Measurements from ENCODE around the gene ZNF558.
"Not testable (repeated sequence)": the region's sequence is repeated elsewhere in the genome, so short reads cannot be mapped to it uniquely, and the experiment has no call there.

ZNF558 gene

DNA sequence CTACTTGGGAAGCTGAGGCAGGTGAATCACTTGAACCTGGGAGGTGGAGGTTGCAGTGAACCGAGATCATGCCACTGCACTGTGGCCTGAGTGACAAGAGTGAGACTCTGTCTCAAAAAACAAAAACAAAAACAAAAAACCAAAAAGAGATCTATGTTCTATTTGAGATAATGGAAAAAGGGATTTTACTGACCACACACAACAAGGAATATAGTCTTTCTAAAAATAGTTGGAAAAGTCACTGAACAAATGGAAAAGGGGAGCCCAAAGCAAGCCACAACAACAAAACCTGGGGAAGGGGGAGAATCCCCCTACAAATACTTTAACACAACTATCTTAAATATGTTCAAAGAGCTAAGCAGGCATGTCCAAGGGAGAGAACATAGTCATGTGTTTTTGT is 37.3 kb downstream of the ZNF558 start:
- DNase-seq, result no peak

DNA sequence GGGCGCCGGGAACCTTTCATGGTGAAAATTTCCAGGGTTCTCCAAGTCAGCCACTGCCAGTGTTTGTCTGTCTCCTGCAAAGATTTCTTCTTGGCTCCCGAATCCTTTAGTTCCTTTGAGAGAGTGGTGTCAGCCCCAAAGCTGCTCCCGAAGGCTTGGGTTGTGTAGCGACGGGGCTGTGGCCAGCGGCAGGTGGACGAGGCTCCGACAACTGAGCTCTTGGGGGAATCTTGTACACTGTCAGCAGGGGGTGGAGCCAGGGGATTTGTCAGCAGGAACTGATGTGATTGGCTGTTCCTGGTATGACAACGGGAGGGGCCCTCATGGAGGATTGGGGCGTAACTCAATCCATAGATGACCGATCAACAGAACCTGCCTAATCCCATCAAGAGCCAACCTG is 58.5 kb downstream of the ZNF558 start:
- not testable (repeated sequence) for DNase-seq

DNA sequence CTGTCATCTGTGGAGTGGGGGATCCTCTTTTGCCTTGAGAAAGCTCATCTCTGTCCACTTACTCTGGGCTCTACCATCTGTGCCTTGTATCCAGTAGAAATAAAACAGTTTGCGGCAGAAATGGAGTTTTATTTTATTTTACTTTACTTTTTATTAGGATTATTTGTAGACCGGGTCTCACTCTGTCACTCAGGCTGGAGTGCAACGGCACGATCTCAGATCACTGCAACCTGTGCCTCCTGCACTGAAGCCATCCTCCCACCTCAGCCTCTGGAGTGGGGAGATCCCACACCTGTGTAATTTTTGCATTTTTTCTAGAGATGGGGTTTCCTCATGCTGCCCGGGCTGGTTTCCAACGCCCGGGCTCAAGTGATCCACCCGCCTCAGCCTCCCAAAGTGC is 62.8 kb downstream of the ZNF558 start:
- not testable (repeated sequence) for DNase-seq

DNA sequence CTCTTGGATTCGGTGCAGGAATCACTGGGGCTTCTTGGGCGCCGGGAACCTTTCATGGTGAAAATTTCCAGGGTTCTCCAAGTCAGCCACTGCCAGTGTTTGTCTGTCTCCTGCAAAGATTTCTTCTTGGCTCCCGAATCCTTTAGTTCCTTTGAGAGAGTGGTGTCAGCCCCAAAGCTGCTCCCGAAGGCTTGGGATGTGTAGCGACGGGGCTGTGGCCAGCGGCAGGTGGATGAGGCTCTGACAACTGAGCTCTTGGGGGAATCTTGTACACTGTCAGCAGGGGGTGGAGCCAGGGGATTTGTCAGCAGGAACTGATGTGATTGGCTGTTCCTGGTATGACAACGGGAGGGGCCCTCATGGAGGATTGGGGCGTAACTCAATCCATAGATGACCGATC is 64.8 kb downstream of the ZNF558 start:
- DNase-seq, result not testable (repeated sequence)

Measured in stimulated activated CD8-positive, alpha-beta memory T cell treated with anti-CD3 and anti-CD28 coated beads, Interleukin-4, amount 100 ng/mL, for 48 hours (primary cell).